Spleen (tissue), 13 donors: Measurements from ENCODE around the gene OR5AS1. TPM values are rescaled to one million over a fixed set of nuclear protein-coding genes. Genes with fewer than 3 reads are reported as not detected.

Experiments used
- DNase-seq: peaks from one replicate; pipeline ENCODE4 v3.0.0-alpha.2; 2020
- H3K27ac ChIP-seq, 8 donors: fragments of 200-600 bp; sonication (generic) in 7 of 8; 1 replicate in 4 of 8; 2 replicates in 4 of 8; pipeline versions ENCODE4 v1.5.0 to v1.8.0; 2016 to 2021; ENCODE audit warnings: inconsistent platforms in 4 of 8, mild to moderate bottlenecking in 4 of 8, moderate library complexity in 1 of 8
- H3K27me3 ChIP-seq, 7 donors: fragments of 200-600 bp; sonication (generic) in 6 of 7; replicated peaks in 1 of 7; 1 replicate in 4 of 7; 2 replicates in 3 of 7; pipeline versions ENCODE4 v1.5.0 to v1.8.0; 2016 to 2021; ENCODE audit warnings: inconsistent platforms in 3 of 7, mild to moderate bottlenecking in 1 of 7
- H3K36me3 ChIP-seq, 6 donors: fragments of 200-600 bp; sonication (generic) in 5 of 6; 1 replicate in 4 of 6; 2 replicates in 2 of 6; pipeline versions ENCODE4 v1.5.0 to v1.8.0; 2016 to 2021; ENCODE audit warnings: inconsistent platforms in 2 of 6
- H3K4me1 ChIP-seq, 6 donors: fragments of 200-600 bp; sonication (generic) in 5 of 6; 1 replicate in 3 of 6; 2 replicates in 3 of 6; pipeline versions ENCODE4 v1.5.0 to v1.8.0; 2016 to 2021; ENCODE audit warnings: inconsistent platforms in 3 of 6
- H3K4me3 ChIP-seq, 8 donors: fragments of 200-600 bp; sonication (generic) in 7 of 8; 1 replicate in 4 of 8; 2 replicates in 4 of 8; pipeline versions ENCODE4 v1.5.0 to v1.8.0; 2016 to 2021; ENCODE audit warnings: inconsistent platforms in 4 of 8, mild to moderate bottlenecking in 4 of 8, moderate library complexity in 2 of 8
- H3K9me3 ChIP-seq, 8 donors: fragments of 200-600 bp; sonication (generic) in 7 of 8; 1 replicate in 4 of 8; 2 replicates in 4 of 8; pipeline versions ENCODE4 v1.5.0 to v1.8.0; 2016 to 2021; ENCODE audit warnings: inconsistent platforms in 4 of 8
- CTCF ChIP-seq, 11 experiments: fragments of 200-600 bp in 7 of 11; fragments of 450-650 bp in 4 of 11; sonication (generic) in 4 of 11; IDR thresholded peaks in 8 of 11; conservative IDR thresholded peaks in 3 of 11; 1 replicate in 7 of 11; 2 replicates in 4 of 11; pipeline versions ENCODE4 v1.4.0 to v1.8.0; 2016 to 2021; ENCODE audit warnings: antibody characterized with exemption in 11 of 11, inconsistent platforms in 4 of 11, mild to moderate bottlenecking in 1 of 11
- POLR2A ChIP-seq, 3 donors: fragments of 450-650 bp; IDR thresholded peaks; one replicate each; pipeline ENCODE4 v1.5.1; 2017; ENCODE audit warnings: antibody characterized with exemption in 3 of 3, mild to moderate bottlenecking in 1 of 3
- POLR2AphosphoS5 ChIP-seq, 3 donors: sonication (generic); formaldehyde crosslinking; IDR thresholded peaks; one replicate each; pipeline ENCODE4 v1.5.1; 2017; ENCODE audit warnings: antibody characterized with exemption in 3 of 3
- WGBS, 5 donors: extraction: QIAGEN DNeasy Blood & Tissue Kit in 3 of 5; methylation state at CpG; one replicate each; pipeline versions ENCODE4 v1.1.5 to v1.1.7; 2013 to 2018; 5-methylcytosine and 5-hydroxymethylcytosine counted together
- intact Hi-C: fragments of 100-400 bp; cut with DNase I; formaldehyde crosslinking; loops from one replicate; pipeline ENCODE4 v1.15.0; 2023; ENCODE audit warnings: low total_unique reads
- long read RNA-seq, 2 donors: transcript quantifications; one replicate each; lab custom pipeline, GENCODE V29; 2026
- polyA plus RNA-seq, 3 donors: library from polyadenylated mRNA; stranded (reverse); fragments of 200-250 nt; gene quantifications; one replicate each; pipeline ENCODE4 v1.2.1, GENCODE V29; 2013
- total RNA-seq, 7 donors: library from RNA; depleted of rRNA in 3 of 7; stranded (reverse); fragments of >200 nt in 3 of 7; fragmentation: NEBNext Ultra II Directional in 4 of 7; extraction: Animal tissue kit (Norgen Biotek cat#: 25700) in 4 of 7; gene quantifications; one replicate each; pipeline versions ENCODE4 v1.1.0 to v1.2.1, GENCODE V29; 2016 to 2021
- donor health status: healthy with polysubstance abuse.
- donor health status: DM: no; HTN: no; CAD: no; lungs with moderate emphysema.
- donor health status: DM: no; HTN: no; CAD: no.
- donor health status: Bipolar disorder and iron deficiency.
- donor health status: healthy.
- donor health status: DM: no; HTN: no; CAD: no.
- donor health status: DM: yes; HTN: yes; CAD: no.

Gene OR5AS1
- not detected for total RNA-seq
- not detected for polyA plus RNA-seq
- long read RNA-seq, donor 1 = 0 reads
- long read RNA-seq, donor 2 = 0 reads

- H3K27ac ChIP-seq = no peak within 1 kb of the TSS
These were observed at the start of gene OR5AS1 for GRCh38 chr11:56027354-56027753. Gene OR5AS1, plus strand, starts transcription at chr11:56027654. Its CDS starts 2,765 bp downstream, at chr11:56030419.

GRCh38 chr11:55994525-55994924 lies 32.9 kb upstream of the OR5AS1 start, which contains the start of gene OR5F1:
Gene OR5F1, minus strand, starts transcription at chr11:55994625. Its CDS starts 0 bp downstream, at chr11:55994625.
- DNase-seq = no peak
- Histone ChIP-seq H3K4me1 (no peaks in the 10 kb centered on the region), H3K36me3 (no peaks in the 10 kb centered on the region), H3K9me3 (peaks cover 0 to 33% (median 21%) of the 10 kb centered on the region in 8 donors), H3K27me3 (no peaks in the 10 kb centered on the region), H3K4me3 (no peak within 1 kb of the TSS), H3K27ac (no peak within 1 kb of the TSS)
- no peak for TF ChIP-seq POLR2AphosphoS5 (IDR thresholded peaks at IDR 0.05)
- TF ChIP-seq CTCF (IDR thresholded peaks at IDR 0.05 in 8 of 11, conservative IDR thresholded peaks at IDR 0.05 in 3 of 11) = no peak
- no peak for TF ChIP-seq POLR2A (IDR thresholded peaks at IDR 0.05)
- WGBS, 5 donors = 60 to 77% (median 71%) methylated on average over 2 of the region's 2 CpGs
- intact Hi-C loops = no loop called here

More at GRCh38 chr11:56027354-56027753, at the start of gene OR5AS1:
- H3K4me3 ChIP-seq = no peak within 1 kb of the TSS
- no peak for DNase-seq
- peaks cover 0 to 19% (median 3%) of the 10 kb centered on the region in 8 donors for H3K9me3 ChIP-seq
- no peaks in the 10 kb centered on the region for H3K4me1 ChIP-seq
- no peaks in the 10 kb centered on the region for H3K36me3 ChIP-seq
- intact Hi-C loops = no loop called here
- no peaks in the 10 kb centered on the region for H3K27me3 ChIP-seq
- TF ChIP-seq POLR2AphosphoS5 (IDR thresholded peaks at IDR 0.05) (no peak), POLR2A (IDR thresholded peaks at IDR 0.05) (no peak), CTCF (IDR thresholded peaks at IDR 0.05 in 8 of 11, conservative IDR thresholded peaks at IDR 0.05 in 3 of 11) (no peak)

GRCh38 chr11:56010716-56011115 lies 16.7 kb upstream of the OR5AS1 start:
- H3K36me3 ChIP-seq = no peaks in the 10 kb centered on the region
- no peak for TF ChIP-seq CTCF (IDR thresholded peaks at IDR 0.05 in 8 of 11, conservative IDR thresholded peaks at IDR 0.05 in 3 of 11)
- no peak for TF ChIP-seq POLR2AphosphoS5 (IDR thresholded peaks at IDR 0.05)
- no peak for TF ChIP-seq POLR2A (IDR thresholded peaks at IDR 0.05)
- no peaks in the 10 kb centered on the region for H3K4me1 ChIP-seq
- H3K27ac ChIP-seq = no peak overlapping the region
- no peak for DNase-seq
- peaks cover 0 to 33% (median 11%) of the 10 kb centered on the region in 8 donors for H3K9me3 ChIP-seq
- H3K27me3 ChIP-seq = no peaks in the 10 kb centered on the region
- intact Hi-C loops = no loop called here
- no peak overlapping the region for H3K4me3 ChIP-seq

GRCh38 chr11:56013805-56014204 lies 13.6 kb upstream of the OR5AS1 start:
- 55 to 77% (median 59%) methylated on average over 2 of the region's 2 CpGs for WGBS, 5 donors
- no peak for DNase-seq
- TF ChIP-seq POLR2AphosphoS5 (IDR thresholded peaks at IDR 0.05) (no peak), POLR2A (IDR thresholded peaks at IDR 0.05) (no peak), CTCF (IDR thresholded peaks at IDR 0.05 in 8 of 11, conservative IDR thresholded peaks at IDR 0.05 in 3 of 11) (no peak)
- H3K4me3 ChIP-seq = no peak overlapping the region
- no peak overlapping the region for H3K27ac ChIP-seq
- intact Hi-C loops = no loop called here
- peaks cover 0 to 39% (median 7%) of the 10 kb centered on the region in 8 donors for H3K9me3 ChIP-seq
- H3K27me3 ChIP-seq = no peaks in the 10 kb centered on the region
- no peaks in the 10 kb centered on the region for H3K36me3 ChIP-seq
- H3K4me1 ChIP-seq = no peaks in the 10 kb centered on the region
